ENCODE data around the gene IFT43. TPM values are rescaled to one million over a fixed set of nuclear protein-coding genes. Genes with fewer than 3 reads are reported as not detected.

IFT43 gene
- total and polyA plus RNA-seq, 2 donors from 2014 or later: 41.6 to 86.3 TPM

- FAIRE-seq: no peak
Observed at GRCh38 chr14:76019676-76020075, 34.1 kb downstream of the IFT43 start.

GRCh38 chr14:76022991-76023390, 37.4 kb downstream of the IFT43 start:
- Histone ChIP-seq H3K27me3 (ENCODE audit: control insufficient read depth, insufficient read depth, low read length) (no peaks in the 10 kb centered on the region), H3K9ac (ENCODE audit: low read length in 3 of 3) (no peak overlapping the region), H3K27ac (ENCODE audit: low read depth in 2 of 2, low read length in 2 of 2) (no peak overlapping the region), H3K9me3 (ENCODE audit: control insufficient read depth in 2 of 3, insufficient read depth in 1 of 3, low read length in 3 of 3) (peaks cover 0 to 1% (median 0%) of the 10 kb centered on the region in 3 donors), H3K4me3 (ENCODE audit: low read length in 3 of 3) (no peak overlapping the region), H3K36me3 (ENCODE audit: control insufficient read depth in 2 of 3, insufficient read depth in 3 of 3, low read length in 3 of 3) (peaks cover 2 to 15% (median 11%) of the 10 kb centered on the region in 3 donors), H3K4me1 (ENCODE audit: control insufficient read depth in 2 of 3, insufficient read depth in 2 of 3, low read depth in 1 of 3, low read length in 3 of 3) (no peaks in the 10 kb centered on the region)
- intact Hi-C loops (cut with DNase I): no loop called here
- DNase-seq: no peak
- TF ChIP-seq CTCF (IDR thresholded peaks at IDR 0.05; ENCODE audit: borderline replicate concordance, extremely low read depth, insufficient read depth): no peak
- FAIRE-seq: no peak

More at GRCh38 chr14:76019676-76020075, 34.1 kb downstream of the IFT43 start:
- Histone ChIP-seq H3K27me3 (ENCODE audit: control insufficient read depth, insufficient read depth, low read length) (no peaks in the 10 kb centered on the region), H3K9me3 (ENCODE audit: control insufficient read depth in 2 of 3, insufficient read depth in 1 of 3, low read length in 3 of 3) (peaks cover 0 to 1% (median 0%) of the 10 kb centered on the region in 3 donors), H3K9ac (ENCODE audit: low read length in 3 of 3) (no peak overlapping the region), H3K4me1 (ENCODE audit: control insufficient read depth in 2 of 3, insufficient read depth in 2 of 3, low read depth in 1 of 3, low read length in 3 of 3) (no peaks in the 10 kb centered on the region), H3K4me3 (ENCODE audit: low read length in 3 of 3) (no peak overlapping the region), H3K36me3 (ENCODE audit: control insufficient read depth in 2 of 3, insufficient read depth in 3 of 3, low read length in 3 of 3) (peaks cover 2 to 15% (median 11%) of the 10 kb centered on the region in 3 donors), H3K27ac (ENCODE audit: low read depth in 2 of 2, low read length in 2 of 2) (no peak overlapping the region)
- no peak for DNase-seq
- TF ChIP-seq CTCF (IDR thresholded peaks at IDR 0.05; ENCODE audit: borderline replicate concordance, extremely low read depth, insufficient read depth): no peak
- intact Hi-C loops (cut with DNase I): no loop called here

GRCh38 chr14:76023757-76024156, 38.2 kb downstream of the IFT43 start:
- Histone ChIP-seq H3K36me3 (ENCODE audit: control insufficient read depth in 2 of 3, insufficient read depth in 3 of 3, low read length in 3 of 3) (peaks cover 2 to 15% (median 11%) of the 10 kb centered on the region in 3 donors), H3K4me1 (ENCODE audit: control insufficient read depth in 2 of 3, insufficient read depth in 2 of 3, low read depth in 1 of 3, low read length in 3 of 3) (no peaks in the 10 kb centered on the region)
- intact Hi-C loops (cut with DNase I): no loop called here

More at GRCh38 chr14:76023757-76024156, 38.2 kb downstream of the IFT43 start:
- peak in 1 of 5 donors; percentile 29 for DNase-seq
- Histone ChIP-seq H3K4me3 (ENCODE audit: low read length in 3 of 3) (no peak overlapping the region), H3K27me3 (ENCODE audit: control insufficient read depth, insufficient read depth, low read length) (no peaks in the 10 kb centered on the region), H3K9ac (ENCODE audit: low read length in 3 of 3) (no peak overlapping the region), H3K9me3 (ENCODE audit: control insufficient read depth in 2 of 3, insufficient read depth in 1 of 3, low read length in 3 of 3) (peaks cover 0 to under 1% (median 0%) of the 10 kb centered on the region in 3 donors), H3K27ac (ENCODE audit: low read depth in 2 of 2, low read length in 2 of 2) (no peak overlapping the region)
- no peak for FAIRE-seq
- TF ChIP-seq CTCF (IDR thresholded peaks at IDR 0.05; ENCODE audit: borderline replicate concordance, extremely low read depth, insufficient read depth): no peak

Data from kidney (tissue), 14 donors.